NCI-H82 (cell line): ENCODE data around the gene ZFP30.
"Not testable (repeated sequence)": the region's sequence is repeated elsewhere in the genome, so short reads cannot be mapped to it uniquely, and the experiment has no call there.

Experiments used
- DNase-seq: peaks from one replicate; lab custom pipeline; 2025; lab: John Stamatoyannopoulos, UW

Gene ZFP30

GRCh38 chr19:37655301-37655688, at the start of gene ZFP30:
Gene ZFP30 (minus strand): TSS chr19:37655465. CDS start chr19:37647822, 7,643 bp downstream.
- DNase-seq = peak; percentile 96

GRCh38 chr19:37699057-37699456, 43.8 kb upstream of the ZFP30 start:
- DNase-seq = no peak

- DNase-seq = no peak
Observed at GRCh38 chr19:37698216-37698615, 43.0 kb upstream of the ZFP30 start.

GRCh38 chr19:37695144-37695899, 40.1 kb upstream of the ZFP30 start:
- no peak for DNase-seq

- no peak for DNase-seq
Observed at GRCh38 chr19:37692956-37693620, 37.8 kb upstream of the ZFP30 start.

GRCh38 chr19:37691881-37692504, 36.7 kb upstream of the ZFP30 start:
- peak; percentile 94 for DNase-seq

GRCh38 chr19:37683520-37683919, 28.3 kb upstream of the ZFP30 start:
- no peak for DNase-seq

- no peak for DNase-seq
Observed at GRCh38 chr19:37669450-37669914, 14.2 kb upstream of the ZFP30 start.

- DNase-seq = not testable (repeated sequence)
Observed at GRCh38 chr19:37657157-37657556, 1.9 kb upstream of the ZFP30 start.

- peak; percentile 94 for DNase-seq
Observed at GRCh38 chr19:37655689-37656371, 565 bp upstream of the ZFP30 start.

GRCh38 chr19:37654629-37655300, 500 bp downstream of the ZFP30 start:
- peak; percentile 81 for DNase-seq

- peak; percentile 36 for DNase-seq
Observed at GRCh38 chr19:37654118-37654517, 1.1 kb downstream of the ZFP30 start.

GRCh38 chr19:37635076-37636056, 19.9 kb downstream of the ZFP30 start:
- no peak for DNase-seq

GRCh38 chr19:37594982-37595382, 60.3 kb downstream of the ZFP30 start:
- DNase-seq = no peak

- DNase-seq = peak; percentile 96
Observed at GRCh38 chr19:37594304-37594981, 60.8 kb downstream of the ZFP30 start, which contains the start of the genes ZNF540 and ZNF571. Gene ZNF540 (plus strand): TSS chr19:37594876. CDS start chr19:37598448, 3,572 bp downstream. Gene ZNF571 (minus strand): TSS chr19:37594792. CDS start chr19:37586676, 8,116 bp downstream.

GRCh38 chr19:37593996-37594303, 61.3 kb downstream of the ZFP30 start:
- no peak for DNase-seq

- peak; percentile 7 for DNase-seq
Observed at GRCh38 chr19:37583340-37583739, 71.9 kb downstream of the ZFP30 start.

- no peak for DNase-seq
Observed at GRCh38 chr19:37572203-37572602, 83.1 kb downstream of the ZFP30 start.

- no peak for DNase-seq
Observed at GRCh38 chr19:37565370-37565669, 89.9 kb downstream of the ZFP30 start.
